Measurements from ENCODE around the gene ETS1.

The ETS1 gene

GRCh38 chr11:128587415-128587814 lies at the start of gene ETS1:
ETS1 (minus strand) TSS chr11:128587558; CDS start chr11:128573130, 14,428 bp downstream.
- DNase-seq (ENCODE audit: low spot score): peak; percentile 53

- no peak for DNase-seq (ENCODE audit: low spot score)
These were observed 47.0 kb upstream of the ETS1 start for GRCh38 chr11:128634395-128634794.

GRCh38 chr11:128633384-128633965 lies 46.1 kb upstream of the ETS1 start:
- DNase-seq (ENCODE audit: low spot score): no peak

- DNase-seq (ENCODE audit: low spot score): peak; percentile 33
These were observed 44.9 kb upstream of the ETS1 start for GRCh38 chr11:128632141-128632791.

GRCh38 chr11:128630367-128631230 lies 43.2 kb upstream of the ETS1 start:
- peak; percentile 66 for DNase-seq (ENCODE audit: low spot score)

GRCh38 chr11:128629516-128630106 lies 42.3 kb upstream of the ETS1 start:
- DNase-seq (ENCODE audit: low spot score): no peak

GRCh38 chr11:128628686-128629085 lies 41.3 kb upstream of the ETS1 start:
- no peak for DNase-seq (ENCODE audit: low spot score)

- no peak for DNase-seq (ENCODE audit: low spot score)
These were observed 40.9 kb upstream of the ETS1 start for GRCh38 chr11:128628325-128628673.

- no peak for DNase-seq (ENCODE audit: low spot score)
These were observed 40.4 kb upstream of the ETS1 start for GRCh38 chr11:128627666-128628324.

GRCh38 chr11:128626913-128627665 lies 39.7 kb upstream of the ETS1 start:
- DNase-seq (ENCODE audit: low spot score): no peak

- no peak for DNase-seq (ENCODE audit: low spot score)
These were observed 38.4 kb upstream of the ETS1 start for GRCh38 chr11:128625746-128626145.

- no peak for DNase-seq (ENCODE audit: low spot score)
These were observed 38.0 kb upstream of the ETS1 start for GRCh38 chr11:128625326-128625725.

- no peak for DNase-seq (ENCODE audit: low spot score)
These were observed 37.2 kb upstream of the ETS1 start for GRCh38 chr11:128624269-128625175.

GRCh38 chr11:128623091-128623490 lies 35.7 kb upstream of the ETS1 start:
- no peak for DNase-seq (ENCODE audit: low spot score)

GRCh38 chr11:128621601-128622501 lies 34.5 kb upstream of the ETS1 start:
- DNase-seq (ENCODE audit: low spot score): no peak

- no peak for DNase-seq (ENCODE audit: low spot score)
These were observed 33.1 kb upstream of the ETS1 start for GRCh38 chr11:128620309-128621100.

GRCh38 chr11:128619540-128620308 lies 32.4 kb upstream of the ETS1 start:
- DNase-seq (ENCODE audit: low spot score): no peak

GRCh38 chr11:128619007-128619406 lies 31.6 kb upstream of the ETS1 start:
- no peak for DNase-seq (ENCODE audit: low spot score)
